HL-60 (cell line): ENCODE results near the gene MROH7.

Experiments
- CTCF ChIP-seq: IDR thresholded peaks from one replicate; pipeline ENCODE4 v1.5.1; 2011; ENCODE audit warnings: low read length, control low read depth, inconsistent platforms; ENCODE audit not compliant: insufficient read depth
- POLR2AphosphoS5 ChIP-seq: IDR thresholded peaks from 2 replicates; pipeline ENCODE4 v1.6.1; 2012; ENCODE audit warnings: low read depth
- TF ChIP-seq, protein P1 (sequence below): IDR thresholded peaks from 2 replicates; pipeline ENCODE4 v1.6.1; 2012; ENCODE audit warnings: low read depth; ENCODE audit not compliant: insufficient replicate concordance

DNA sequence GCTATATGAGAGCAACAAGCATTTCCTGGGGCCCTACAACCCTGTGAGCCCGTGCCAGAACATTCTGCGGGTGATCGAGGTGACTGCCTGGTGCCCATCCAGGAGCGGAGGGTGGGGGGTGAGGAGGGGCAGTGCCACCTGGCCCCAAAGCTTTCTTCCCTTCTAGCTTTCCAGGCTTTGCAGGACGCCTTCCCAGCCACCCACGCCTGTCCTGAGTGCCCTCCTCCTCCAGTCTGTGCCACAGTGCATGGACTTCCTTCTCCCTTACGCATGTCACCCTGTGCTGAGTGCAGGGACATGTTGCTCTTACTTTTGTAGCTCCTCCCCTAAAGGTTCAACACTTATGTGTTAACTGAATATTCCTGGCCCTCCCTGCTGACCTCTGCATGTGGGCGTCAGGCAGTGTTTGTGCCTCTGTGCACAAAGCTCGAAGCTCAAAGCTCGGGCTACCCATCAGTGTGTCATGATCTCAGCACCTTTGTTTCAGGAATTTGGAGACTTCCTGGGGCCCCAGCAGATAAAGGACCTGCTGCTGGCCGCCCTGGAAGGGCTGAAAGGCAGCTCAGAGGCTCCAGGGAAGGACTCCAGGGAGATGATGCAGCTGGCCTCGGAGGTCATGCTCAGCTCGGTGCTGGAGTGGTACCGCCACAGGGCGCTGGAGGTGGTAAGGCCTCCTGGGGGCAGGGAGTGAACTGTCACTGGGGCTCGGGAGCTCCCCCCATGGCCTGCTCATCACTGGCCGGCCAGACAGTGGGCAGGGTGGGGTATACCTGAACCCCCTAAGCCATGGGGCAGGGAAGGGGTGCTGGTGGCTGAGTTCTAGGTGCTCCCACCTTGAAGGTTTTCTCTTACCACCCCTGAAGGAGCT is 37.4 kb downstream of the MROH7 start:
- TF ChIP-seq CTCF (no peak), POLR2AphosphoS5 (no peak)
- TF ChIP-seq, protein P1, sequence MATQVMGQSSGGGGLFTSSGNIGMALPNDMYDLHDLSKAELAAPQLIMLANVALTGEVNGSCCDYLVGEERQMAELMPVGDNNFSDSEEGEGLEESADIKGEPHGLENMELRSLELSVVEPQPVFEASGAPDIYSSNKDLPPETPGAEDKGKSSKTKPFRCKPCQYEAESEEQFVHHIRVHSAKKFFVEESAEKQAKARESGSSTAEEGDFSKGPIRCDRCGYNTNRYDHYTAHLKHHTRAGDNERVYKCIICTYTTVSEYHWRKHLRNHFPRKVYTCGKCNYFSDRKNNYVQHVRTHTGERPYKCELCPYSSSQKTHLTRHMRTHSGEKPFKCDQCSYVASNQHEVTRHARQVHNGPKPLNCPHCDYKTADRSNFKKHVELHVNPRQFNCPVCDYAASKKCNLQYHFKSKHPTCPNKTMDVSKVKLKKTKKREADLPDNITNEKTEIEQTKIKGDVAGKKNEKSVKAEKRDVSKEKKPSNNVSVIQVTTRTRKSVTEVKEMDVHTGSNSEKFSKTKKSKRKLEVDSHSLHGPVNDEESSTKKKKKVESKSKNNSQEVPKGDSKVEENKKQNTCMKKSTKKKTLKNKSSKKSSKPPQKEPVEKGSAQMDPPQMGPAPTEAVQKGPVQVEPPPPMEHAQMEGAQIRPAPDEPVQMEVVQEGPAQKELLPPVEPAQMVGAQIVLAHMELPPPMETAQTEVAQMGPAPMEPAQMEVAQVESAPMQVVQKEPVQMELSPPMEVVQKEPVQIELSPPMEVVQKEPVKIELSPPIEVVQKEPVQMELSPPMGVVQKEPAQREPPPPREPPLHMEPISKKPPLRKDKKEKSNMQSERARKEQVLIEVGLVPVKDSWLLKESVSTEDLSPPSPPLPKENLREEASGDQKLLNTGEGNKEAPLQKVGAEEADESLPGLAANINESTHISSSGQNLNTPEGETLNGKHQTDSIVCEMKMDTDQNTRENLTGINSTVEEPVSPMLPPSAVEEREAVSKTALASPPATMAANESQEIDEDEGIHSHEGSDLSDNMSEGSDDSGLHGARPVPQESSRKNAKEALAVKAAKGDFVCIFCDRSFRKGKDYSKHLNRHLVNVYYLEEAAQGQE: no peak
